Gastrocnemius medialis (tissue), 4 donors: ENCODE results near the gene RPL10L.

Source experiments
- POLR2A ChIP-seq, 2 donors: fragments of 450-650 bp; IDR thresholded peaks; one replicate each; pipeline ENCODE4 v1.6.1; 2017; ENCODE audit warnings: antibody characterized with exemption in 2 of 2, mild to moderate bottlenecking in 2 of 2, moderate library complexity in 2 of 2
- TF ChIP-seq, protein P1 (sequence below), 5 experiments: fragments of 450-650 bp in 3 of 5; fragments of 200-600 bp in 2 of 5; sonication (generic) in 2 of 5; IDR thresholded peaks in 4 of 5; conservative IDR thresholded peaks in 1 of 5; 1 replicate in 4 of 5; 2 replicates in 1 of 5; pipeline ENCODE4 v1.5.1; 2016 to 2019; ENCODE audit warnings: antibody characterized with exemption in 5 of 5, mild to moderate bottlenecking in 3 of 5, moderate library complexity in 3 of 5

- TF ChIP-seq, protein P1, sequence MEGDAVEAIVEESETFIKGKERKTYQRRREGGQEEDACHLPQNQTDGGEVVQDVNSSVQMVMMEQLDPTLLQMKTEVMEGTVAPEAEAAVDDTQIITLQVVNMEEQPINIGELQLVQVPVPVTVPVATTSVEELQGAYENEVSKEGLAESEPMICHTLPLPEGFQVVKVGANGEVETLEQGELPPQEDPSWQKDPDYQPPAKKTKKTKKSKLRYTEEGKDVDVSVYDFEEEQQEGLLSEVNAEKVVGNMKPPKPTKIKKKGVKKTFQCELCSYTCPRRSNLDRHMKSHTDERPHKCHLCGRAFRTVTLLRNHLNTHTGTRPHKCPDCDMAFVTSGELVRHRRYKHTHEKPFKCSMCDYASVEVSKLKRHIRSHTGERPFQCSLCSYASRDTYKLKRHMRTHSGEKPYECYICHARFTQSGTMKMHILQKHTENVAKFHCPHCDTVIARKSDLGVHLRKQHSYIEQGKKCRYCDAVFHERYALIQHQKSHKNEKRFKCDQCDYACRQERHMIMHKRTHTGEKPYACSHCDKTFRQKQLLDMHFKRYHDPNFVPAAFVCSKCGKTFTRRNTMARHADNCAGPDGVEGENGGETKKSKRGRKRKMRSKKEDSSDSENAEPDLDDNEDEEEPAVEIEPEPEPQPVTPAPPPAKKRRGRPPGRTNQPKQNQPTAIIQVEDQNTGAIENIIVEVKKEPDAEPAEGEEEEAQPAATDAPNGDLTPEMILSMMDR (IDR thresholded peaks at IDR 0.05 in 4 of 5, conservative IDR thresholded peaks at IDR 0.05 in 1 of 5) = no peak
- no peak for TF ChIP-seq POLR2A (IDR thresholded peaks at IDR 0.05)
Measured at GRCh38 chr14:46691819-46692218, 40.2 kb upstream of the RPL10L start.
